ENCODE data around the gene TTC39B.

TTC39B gene

GRCh38 chr9:15116130-15116580 is 190.9 kb downstream of the TTC39B start:
- no peak for DNase-seq

- DNase-seq, result no peak
Measured at GRCh38 chr9:15115702-15116101, 191.3 kb downstream of the TTC39B start.

DNA sequence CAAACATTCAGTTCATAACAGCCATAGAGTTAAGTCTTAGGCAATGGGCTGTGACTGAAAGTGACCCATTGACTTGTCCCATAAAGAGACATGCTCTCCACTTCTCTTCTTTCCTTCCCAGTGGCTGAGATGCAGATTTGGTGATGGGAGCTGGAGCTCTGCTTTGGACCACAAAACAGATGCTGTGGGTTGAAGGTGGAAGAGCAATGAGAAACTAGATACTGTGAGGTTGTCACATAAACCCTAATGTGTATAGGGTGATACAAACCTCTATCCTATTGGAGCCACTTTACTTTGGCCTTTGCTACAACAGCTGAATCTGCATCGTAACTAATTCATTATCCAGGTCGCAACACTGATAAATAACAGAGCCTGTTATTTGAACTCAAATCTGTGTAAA is 192.0 kb downstream of the TTC39B start:
- DNase-seq, result no peak

Measured in NCI-H1694 treated with DMSO at 0.1 percent for 48 hours (cell line).